22Rv1 (cell line): ENCODE data around the gene MLXIP.

Experiments used
- H3K27ac ChIP-seq: fragments of 450-650 bp; 2 replicates; pipeline ENCODE4 v1.5.1; 2017
- CTCF ChIP-seq: fragments of 450-650 bp; IDR thresholded peaks from 2 replicates; pipeline ENCODE4 v1.5.1; 2017; ENCODE audit warnings: mild to moderate bottlenecking
- ZFX ChIP-seq: fragments of 450-650 bp; IDR thresholded peaks from 2 replicates; pipeline ENCODE4 v1.6.1; 2017; ENCODE audit warnings: antibody characterized with exemption, borderline replicate concordance

Gene MLXIP

DNA sequence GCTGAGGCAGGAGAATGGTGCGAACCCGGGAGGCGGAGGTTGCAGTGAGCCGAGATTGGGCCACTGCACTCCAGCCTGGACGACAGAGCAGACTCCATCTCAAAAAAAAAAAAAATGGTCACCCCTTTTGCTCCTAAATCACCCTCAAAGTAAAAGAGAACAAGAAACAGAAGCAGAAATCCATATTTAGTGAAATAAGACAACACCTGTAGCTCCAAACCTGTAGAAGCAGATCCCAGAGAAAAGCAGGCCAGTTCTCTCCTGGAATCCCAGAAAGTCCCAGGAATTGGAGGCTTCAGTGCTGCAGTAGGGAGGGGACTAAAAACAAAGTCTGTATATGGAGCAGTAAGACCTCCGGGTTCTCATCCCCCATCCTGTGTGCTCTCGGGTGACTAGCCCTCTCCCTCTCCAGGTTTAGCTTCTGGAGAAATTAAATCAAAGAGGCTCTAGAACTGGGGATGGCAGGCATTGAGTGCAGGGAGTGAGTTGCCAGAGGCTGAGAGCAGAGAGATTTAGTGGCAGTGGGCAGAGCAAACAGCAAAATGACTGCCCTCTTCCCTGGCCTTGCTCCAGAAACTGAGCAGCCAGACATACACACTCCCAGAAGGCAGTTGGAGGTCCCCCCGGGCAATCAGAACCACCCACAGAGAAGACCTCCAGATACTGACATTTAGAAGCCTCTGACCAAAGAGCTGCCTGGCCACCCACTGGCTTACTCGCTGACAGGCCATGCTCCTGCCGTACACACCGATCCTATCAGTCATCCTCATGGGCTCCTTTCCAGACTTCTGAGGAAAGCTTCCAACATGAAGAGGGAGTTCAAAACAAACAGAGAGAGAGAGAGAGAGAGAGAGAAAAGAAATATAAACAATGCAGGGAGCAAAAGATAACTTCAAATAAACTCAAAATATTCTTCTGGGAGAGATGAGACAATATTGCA lies 6.3 kb upstream of the MLXIP start:
- H3K27ac ChIP-seq = peak overlapping the region; percentile 76
- no peak for TF ChIP-seq ZFX
- no peak for TF ChIP-seq CTCF

- TF ChIP-seq CTCF = no peak
- no peak for TF ChIP-seq ZFX
- H3K27ac ChIP-seq = no peak overlapping the region; the same call in 1 of the 2 replicates
Measured at GRCh38 chr12:122073815-122074214, 4.7 kb upstream of the MLXIP start.

DNA sequence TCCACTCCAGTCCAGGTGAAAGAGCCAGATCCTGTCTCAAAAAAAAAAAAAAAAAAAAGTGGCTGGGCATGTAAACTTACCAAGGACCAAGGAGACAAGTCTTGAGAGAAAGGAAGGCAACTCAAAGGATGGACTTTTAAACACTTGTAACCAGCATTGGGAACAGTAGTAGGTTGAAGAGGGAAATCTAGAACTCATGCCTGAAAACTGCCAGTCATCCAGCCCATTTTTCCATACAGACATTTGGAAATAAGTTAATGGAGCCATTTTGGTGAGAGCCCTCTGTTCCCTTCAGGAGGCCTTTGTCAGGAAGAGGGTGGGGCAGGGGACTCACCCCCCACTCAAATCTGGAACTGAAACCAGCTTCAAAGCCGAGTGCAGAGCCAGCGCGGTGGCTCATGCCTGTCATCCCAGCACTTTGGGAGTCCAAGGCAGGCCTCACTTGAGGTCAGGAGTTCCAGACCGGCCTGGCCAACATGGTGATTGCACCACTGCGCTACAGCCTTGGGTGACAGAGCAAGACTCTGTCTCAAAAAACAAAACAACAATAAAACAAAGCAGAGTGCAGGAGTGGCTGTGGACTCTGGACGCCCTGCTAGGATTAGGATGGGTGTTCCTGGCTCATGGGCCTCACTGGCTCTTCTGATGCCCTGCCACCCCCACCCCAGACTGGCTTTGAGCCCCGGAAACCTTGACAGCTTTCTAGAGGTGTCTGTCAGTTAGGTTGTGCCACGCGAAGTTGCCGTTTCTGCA lies 1.6 kb upstream of the MLXIP start:
- H3K27ac ChIP-seq = peak overlapping the region; percentile 73
- no peak for TF ChIP-seq ZFX
- TF ChIP-seq CTCF = no peak

DNA sequence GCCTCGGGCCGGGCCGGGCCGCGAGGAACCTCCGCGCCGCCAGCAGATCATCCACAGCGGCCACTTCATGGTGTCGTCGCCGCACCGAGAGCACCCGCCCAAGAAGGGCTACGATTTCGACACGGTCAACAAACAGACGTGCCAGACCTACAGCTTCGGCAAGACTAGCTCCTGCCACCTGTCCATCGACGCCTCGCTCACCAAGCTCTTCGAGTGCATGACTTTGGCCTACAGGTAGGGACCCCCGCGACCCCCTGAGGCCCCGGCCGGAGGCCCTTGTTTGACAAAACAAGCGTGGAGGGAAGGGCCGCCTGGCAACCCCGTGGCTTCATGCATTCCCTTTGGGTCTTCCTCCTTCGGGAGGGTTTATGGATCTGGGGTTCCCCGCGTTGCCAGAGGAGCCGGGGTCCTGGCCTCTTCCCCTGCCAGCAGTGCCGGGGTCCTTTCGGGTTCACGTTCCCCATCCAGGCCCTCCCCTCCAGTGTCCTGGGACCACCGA lies 526 bp downstream of the MLXIP start:
- no peak for TF ChIP-seq ZFX
- no peak for TF ChIP-seq CTCF
- H3K27ac ChIP-seq = peak overlapping the region; percentile 73

- H3K27ac ChIP-seq = peak overlapping the region; percentile 73
- TF ChIP-seq ZFX (no peak), CTCF (no peak)
Measured at GRCh38 chr12:122079532-122080081, 1.1 kb downstream of the MLXIP start.

- TF ChIP-seq ZFX (no peak), CTCF (no peak)
- peak overlapping the region; percentile 25; the same call in 1 of the 2 replicates for H3K27ac ChIP-seq
Measured at GRCh38 chr12:122080149-122081082, 1.9 kb downstream of the MLXIP start.
